GM23338 (cell line): Measurements from ENCODE around the gene ZCCHC8. TPM values are rescaled to one million over a fixed set of nuclear protein-coding genes. Genes with fewer than 3 reads are reported as not detected.
A peak's percentile ranks its signal among the peaks of the same experiment; 100 is the strongest.

Experiments used
- ATAC-seq: fragments of 200-7000 bp; cut with Tn5 transposase; 3 replicates; pipeline ENCODE4 v1.9.1; 2020
- DNase-seq: peaks from one replicate; pipeline ENCODE4 v3.0.0-alpha.2; 2015; ENCODE audit warnings: low spot score
- H2AFZ ChIP-seq: fragments of 200-600 bp; sonication (generic); 2 replicates; pipeline ENCODE4 v1.8.0; 2016; ENCODE audit warnings: antibody characterized with exemption, mild to moderate bottlenecking, moderate library complexity
- H3F3A ChIP-seq: fragments of 200-600 bp; sonication (generic); replicated peaks from 2 replicates; pipeline ENCODE4 v1.8.0; 2017; ENCODE audit warnings: antibody characterized with exemption, mixed run types, low read depth
- H3K27ac ChIP-seq: fragments of 200-600 bp; sonication (generic); 2 replicates; pipeline ENCODE4 v1.6.1; 2016; ENCODE audit warnings: low read depth
- H3K27me3 ChIP-seq: fragments of 200-600 bp; sonication (generic); 2 replicates; pipeline ENCODE4 v1.8.0; 2016; ENCODE audit warnings: mild to moderate bottlenecking, mixed run types, moderate library complexity; ENCODE audit not compliant: insufficient read depth
- H3K36me3 ChIP-seq: fragments of 200-600 bp; sonication (generic); 2 replicates; pipeline ENCODE4 v1.8.0; 2016; ENCODE audit warnings: mild to moderate bottlenecking; ENCODE audit not compliant: insufficient read depth
- H3K4me1 ChIP-seq: fragments of 200-600 bp; sonication (generic); 2 replicates; pipeline ENCODE4 v1.8.0; 2016; ENCODE audit warnings: mild to moderate bottlenecking, moderate library complexity; ENCODE audit not compliant: insufficient read depth
- H3K4me2 ChIP-seq: fragments of 200-600 bp; sonication (generic); 2 replicates; pipeline ENCODE4 v1.7.1; 2017; ENCODE audit warnings: mixed run types
- H3K4me3 ChIP-seq: fragments of 200-600 bp; sonication (generic); 2 replicates; pipeline ENCODE4 v1.6.1; 2016; ENCODE audit warnings: mixed run types
- H3K79me2 ChIP-seq: fragments of 200-600 bp; sonication (generic); replicated peaks from 2 replicates; pipeline ENCODE4 v1.8.0; 2017; ENCODE audit warnings: mild to moderate bottlenecking; ENCODE audit not compliant: insufficient read depth
- H3K9me2 ChIP-seq: fragments of 200-600 bp; sonication (generic); 2 replicates; pipeline ENCODE4 v1.8.0; 2017; ENCODE audit not compliant: insufficient read depth
- H4K20me1 ChIP-seq: fragments of 200-600 bp; sonication (generic); replicated peaks from 2 replicates; pipeline ENCODE4 v1.8.0; 2017; ENCODE audit warnings: mild to moderate bottlenecking; ENCODE audit not compliant: insufficient read depth
- H3K27ac Mint-ChIP-seq: 2 replicates; pipeline ENCODE4 v1.8.0; 2020; ENCODE audit warnings: inconsistent platforms, mild to moderate bottlenecking, moderate library complexity, mixed read lengths
- H3K27me3 Mint-ChIP-seq: 3 replicates; pipeline ENCODE4 v1.8.0; 2022; ENCODE audit warnings: low read depth, mild to moderate bottlenecking, moderate library complexity, mixed read lengths, inconsistent platforms; ENCODE audit not compliant: insufficient read depth, poor library complexity
- H3K36me3 Mint-ChIP-seq: 3 replicates; pipeline ENCODE4 v1.8.0; 2021; ENCODE audit warnings: low read depth, mild to moderate bottlenecking, inconsistent platforms, moderate library complexity, mixed read lengths
- H3K4me1 Mint-ChIP-seq: 3 replicates; pipeline ENCODE4 v1.8.0; 2020; ENCODE audit warnings: mild to moderate bottlenecking, inconsistent platforms, mixed read lengths
- H3K4me3 Mint-ChIP-seq: 3 replicates; pipeline ENCODE4 v1.8.0; 2021; ENCODE audit warnings: moderate library complexity, mild to moderate bottlenecking, inconsistent platforms, mixed read lengths
- H3K9me3 Mint-ChIP-seq: 3 replicates; pipeline ENCODE4 v1.8.0; 2020; ENCODE audit warnings: moderate library complexity, mild to moderate bottlenecking, inconsistent platforms, mixed read lengths
- CREB1 ChIP-seq: fragments of 250-450 bp; sonication (Bioruptor Pico); IDR thresholded peaks from 2 replicates; pipeline ENCODE4 v1.5.0; 2020; ENCODE audit warnings: low read depth, mild to moderate bottlenecking, moderate library complexity
- ETS1 ChIP-seq: IDR thresholded peaks from 2 replicates; pipeline ENCODE4 v1.6.1; 2016; ENCODE audit warnings: antibody characterized with exemption
- POLR2AphosphoS5 ChIP-seq: IDR thresholded peaks from 2 replicates; pipeline ENCODE4 v1.6.1; 2016; ENCODE audit warnings: antibody characterized with exemption, low read depth
- ZNF114 ChIP-seq: fragments of 250-450 bp; sonication (Bioruptor Pico); IDR thresholded peaks from 2 replicates; pipeline ENCODE4 v1.5.0; 2020; ENCODE audit warnings: mild to moderate bottlenecking, moderate library complexity
- ZNF331 ChIP-seq: fragments of 250-450 bp; sonication (Bioruptor Pico); IDR thresholded peaks from 2 replicates; pipeline ENCODE4 v1.5.0; 2020; ENCODE audit warnings: low read depth, mild to moderate bottlenecking, moderate library complexity
- ZNF462 ChIP-seq: fragments of 250-450 bp; sonication (Bioruptor Pico); IDR thresholded peaks from 2 replicates; pipeline ENCODE4 v1.5.0; 2020; ENCODE audit warnings: mild to moderate bottlenecking, moderate library complexity
- polyA plus RNA-seq: library from polyadenylated mRNA; unstranded; fragments of >200 nt; fragmentation: Nextera tagmentation; extraction: Ambion mirVana; gene quantifications from 2 replicates; pipeline ENCODE4 v1.2.1, GENCODE V29; 2016
- total RNA-seq: library from RNA; depleted of rRNA; stranded (reverse); fragments of >200 nt; shearing (Covaris generic); gene quantifications from 2 replicates; pipeline ENCODE4 v1.2.3, GENCODE V29; 2014

ZCCHC8 gene
- total and polyA plus RNA-seq, 2 experiments from 2014 or later, result 23.9 to 39.0 TPM

- no peaks in the 10 kb centered on the region for H3K9me3 Mint-ChIP-seq
- no peak for TF ChIP-seq ZNF462 (CRISPR knock-in tag)
- no peak for TF ChIP-seq ZNF331
- TF ChIP-seq ZNF114 (CRISPR knock-in tag), result no peak
- no peak for TF ChIP-seq ETS1
- TF ChIP-seq CREB1 (CRISPR knock-in tag), result no peak
- TF ChIP-seq POLR2AphosphoS5, result no peak
- no peak for ATAC-seq
Measured at GRCh38 chr12:122452701-122453285, 47.9 kb downstream of the ZCCHC8 start.

More at GRCh38 chr12:122452701-122453285, 47.9 kb downstream of the ZCCHC8 start:
- Histone ChIP-seq H3K9me2 (no peaks in the 10 kb centered on the region), H3K27me3 (no peaks in the 10 kb centered on the region), H2AFZ (peak overlapping the region; percentile 97; the same call in 1 of the 2 replicates), H4K20me1 (no peaks in the 10 kb centered on the region), H3K36me3 (no peaks in the 10 kb centered on the region), H3K79me2 (no peaks in the 10 kb centered on the region), H3K4me3 (no peak overlapping the region), H3K4me1 (no peaks in the 10 kb centered on the region), H3K4me2 (no peak overlapping the region), H3K27ac (no peak overlapping the region), H3F3A (no peaks in the 10 kb centered on the region)
- Mint-ChIP-seq H3K4me3 (no peak overlapping the region), H3K27me3 (peaks cover 3% of the 10 kb centered on the region), H3K36me3 (no peaks in the 10 kb centered on the region), H3K27ac (0 out of 2 replicates have a peak overlapping the region, but pooled peaks have one; percentile 17), H3K4me1 (no peaks in the 10 kb centered on the region)
- no peak for DNase-seq
